ENCODE measurements around the gene SCYGR8.

The SCYGR8 gene

DNA sequence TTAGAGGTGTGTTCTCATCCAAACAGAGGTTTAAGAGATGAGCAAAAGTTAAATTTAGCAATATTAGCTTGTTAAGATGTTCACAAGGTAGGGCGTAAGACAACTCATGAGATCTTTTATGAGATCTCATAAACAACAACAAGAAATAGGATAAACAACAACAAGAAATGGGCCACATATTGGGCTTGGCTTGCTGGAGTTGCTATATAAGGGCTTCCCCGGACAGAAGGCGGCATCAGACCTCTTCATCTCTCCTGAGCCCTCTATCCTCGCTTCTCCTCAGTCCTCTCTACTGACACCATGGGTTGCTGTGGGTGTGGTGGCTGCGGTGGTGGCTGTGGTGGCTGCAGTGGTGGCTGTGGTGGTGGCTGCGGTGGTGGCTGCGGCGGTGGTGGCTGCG lies at the start of gene SCYGR8:
SCYGR8 (plus strand) TSS at position 301 of the 400 bp plus-strand sequence; CDS start at position 301, 0 bp downstream.
- no peak for TF ChIP-seq CTCF (IDR thresholded peaks at IDR 0.05)
- H3K27ac Mint-ChIP-seq: no peak within 1 kb of the TSS
- no peaks in the 10 kb centered on the region for H3K4me1 Mint-ChIP-seq
- no peak within 1 kb of the TSS for H3K4me3 Mint-ChIP-seq
- peaks cover 6% of the 10 kb centered on the region for H3K27me3 Mint-ChIP-seq (ENCODE audit: low read depth, poor library complexity)
- no peak for DNase-seq
- H3K36me3 Mint-ChIP-seq (ENCODE audit: low read depth): no peaks in the 10 kb centered on the region
- H3K9me3 Mint-ChIP-seq: no peaks in the 10 kb centered on the region

GRCh38 chr2:227696990-227697679 lies 48.6 kb upstream of the SCYGR8 start:
- peaks cover 5% of the 10 kb centered on the region for H3K9me3 Mint-ChIP-seq
- DNase-seq: no peak
- TF ChIP-seq CTCF (IDR thresholded peaks at IDR 0.05): no peak
- no peaks in the 10 kb centered on the region for H3K27me3 Mint-ChIP-seq (ENCODE audit: low read depth, poor library complexity)
- H3K36me3 Mint-ChIP-seq (ENCODE audit: low read depth): no peaks in the 10 kb centered on the region
- no peak overlapping the region for H3K27ac Mint-ChIP-seq
- no peaks in the 10 kb centered on the region for H3K4me1 Mint-ChIP-seq
- H3K4me3 Mint-ChIP-seq: no peak overlapping the region

- TF ChIP-seq CTCF (IDR thresholded peaks at IDR 0.05): no peak
- Mint-ChIP-seq H3K36me3 (ENCODE audit: low read depth) (no peaks in the 10 kb centered on the region), H3K27me3 (ENCODE audit: low read depth, poor library complexity) (peaks cover 7% of the 10 kb centered on the region), H3K27ac (no peak overlapping the region), H3K9me3 (peaks cover 9% of the 10 kb centered on the region), H3K4me1 (no peaks in the 10 kb centered on the region), H3K4me3 (no peak overlapping the region)
- no peak for DNase-seq
Measured at GRCh38 chr2:227701556-227701955, 44.1 kb upstream of the SCYGR8 start.

- H3K4me1 Mint-ChIP-seq: no peaks in the 10 kb centered on the region
- H3K27me3 Mint-ChIP-seq (ENCODE audit: low read depth, poor library complexity): peaks cover 7% of the 10 kb centered on the region
- TF ChIP-seq CTCF (IDR thresholded peaks at IDR 0.05): no peak
- H3K9me3 Mint-ChIP-seq: peaks cover 9% of the 10 kb centered on the region
- no peak overlapping the region for H3K27ac Mint-ChIP-seq
- DNase-seq: no peak
- no peak overlapping the region for H3K4me3 Mint-ChIP-seq
- no peaks in the 10 kb centered on the region for H3K36me3 Mint-ChIP-seq (ENCODE audit: low read depth)
Measured at GRCh38 chr2:227703280-227703732, 42.4 kb upstream of the SCYGR8 start.

GRCh38 chr2:227703961-227704360 lies 41.7 kb upstream of the SCYGR8 start:
- no peaks in the 10 kb centered on the region for H3K4me1 Mint-ChIP-seq
- no peaks in the 10 kb centered on the region for H3K36me3 Mint-ChIP-seq (ENCODE audit: low read depth)
- DNase-seq: no peak
- no peak for TF ChIP-seq CTCF (IDR thresholded peaks at IDR 0.05)
- peaks cover 8% of the 10 kb centered on the region for H3K9me3 Mint-ChIP-seq
- no peak overlapping the region for H3K27ac Mint-ChIP-seq
- H3K27me3 Mint-ChIP-seq (ENCODE audit: low read depth, poor library complexity): peaks cover 7% of the 10 kb centered on the region
- H3K4me3 Mint-ChIP-seq: no peak overlapping the region

DNA sequence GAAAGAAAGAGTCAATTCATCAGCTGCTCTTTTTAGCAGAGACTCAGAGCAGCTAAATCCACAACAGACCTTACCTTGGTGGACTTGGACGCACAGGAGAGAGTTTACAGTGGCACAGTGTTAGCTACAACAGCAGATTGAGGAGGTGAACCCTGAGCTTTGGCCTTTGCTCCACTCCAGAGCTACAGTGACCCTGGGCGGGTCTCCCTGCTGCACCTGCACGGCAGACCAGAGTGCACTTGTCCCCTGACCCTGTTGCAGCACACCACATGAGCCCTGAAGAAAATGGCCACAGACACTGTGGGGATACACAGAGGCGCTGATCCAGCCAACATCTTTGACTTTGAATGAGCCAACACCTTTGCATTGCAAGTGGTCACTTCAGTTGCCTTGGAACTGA lies 38.8 kb upstream of the SCYGR8 start:
- no peak for DNase-seq
- Mint-ChIP-seq H3K4me3 (no peak overlapping the region), H3K36me3 (ENCODE audit: low read depth) (no peaks in the 10 kb centered on the region), H3K27ac (no peak overlapping the region), H3K4me1 (no peaks in the 10 kb centered on the region), H3K9me3 (peaks cover 4% of the 10 kb centered on the region), H3K27me3 (ENCODE audit: low read depth, poor library complexity) (peaks cover 7% of the 10 kb centered on the region)
- no peak for TF ChIP-seq CTCF (IDR thresholded peaks at IDR 0.05)

All from nephron progenitor cell (in vitro differentiated cells).